HG03103 (cell line): ENCODE data around the gene PCDHGA1.
"Not testable (repeated sequence)": the region's sequence is repeated elsewhere in the genome, so short reads cannot be mapped to it uniquely, and the experiment has no call there.

Source experiments
- ATAC-seq: cut with Tn5 transposase; IDR thresholded peaks from one replicate; pipeline ENCODE4 v1.9.1; 2021; ENCODE audit warnings: low read depth; ENCODE audit not compliant: unreplicated experiment

PCDHGA1 gene

GRCh38 chr5:141345327-141345726 is 15.0 kb downstream of the PCDHGA1 start:
- ATAC-seq: no peak

- not testable (repeated sequence) for ATAC-seq
Observed at GRCh38 chr5:141346017-141346416, 15.7 kb downstream of the PCDHGA1 start.

GRCh38 chr5:141349917-141350619 is 19.8 kb downstream of the PCDHGA1 start, which contains the start of gene PCDHGB1:
Gene PCDHGB1, plus strand, starts transcription at chr5:141350099. Its CDS starts 162 bp downstream, at chr5:141350261.
- ATAC-seq: no peak

GRCh38 chr5:141351591-141351990 is 21.3 kb downstream of the PCDHGA1 start:
- no peak for ATAC-seq

GRCh38 chr5:141354900-141355469 is 24.7 kb downstream of the PCDHGA1 start, which contains the start of gene PCDHGA4:
Gene PCDHGA4, plus strand, starts transcription at chr5:141355021. Its CDS starts 87 bp downstream, at chr5:141355108.
- ATAC-seq: no peak

- no peak for ATAC-seq
Observed at GRCh38 chr5:141355641-141356040, 25.3 kb downstream of the PCDHGA1 start.

- ATAC-seq: no peak
Observed at GRCh38 chr5:141356133-141356532, 25.8 kb downstream of the PCDHGA1 start.

- no peak for ATAC-seq
Observed at GRCh38 chr5:141356950-141357349, 26.6 kb downstream of the PCDHGA1 start.

- ATAC-seq: no peak
Observed at GRCh38 chr5:141359790-141360426, 29.6 kb downstream of the PCDHGA1 start, which contains the start of gene PCDHGB2. Gene PCDHGB2, plus strand, starts transcription at chr5:141359994. Its CDS starts 142 bp downstream, at chr5:141360136.

GRCh38 chr5:141360685-141361084 is 30.4 kb downstream of the PCDHGA1 start:
- no peak for ATAC-seq

GRCh38 chr5:141362719-141363118 is 32.4 kb downstream of the PCDHGA1 start:
- no peak for ATAC-seq

- ATAC-seq: no peak
Observed at GRCh38 chr5:141363952-141364660, 33.8 kb downstream of the PCDHGA1 start, which contains the start of gene PCDHGA5. Gene PCDHGA5, plus strand, starts transcription at chr5:141364162. Its CDS starts 169 bp downstream, at chr5:141364331.

GRCh38 chr5:141366016-141366896 is 35.9 kb downstream of the PCDHGA1 start:
- ATAC-seq: no peak

GRCh38 chr5:141369994-141370848 is 39.9 kb downstream of the PCDHGA1 start, which contains the start of gene PCDHGB3:
Gene PCDHGB3, plus strand, starts transcription at chr5:141370242. Its CDS starts 153 bp downstream, at chr5:141370395.
- ATAC-seq: peak; percentile 90

- no peak for ATAC-seq
Observed at GRCh38 chr5:141371572-141372475, 41.5 kb downstream of the PCDHGA1 start.

- no peak for ATAC-seq
Observed at GRCh38 chr5:141373673-141374317, 43.5 kb downstream of the PCDHGA1 start, which contains the start of gene PCDHGA6. Gene PCDHGA6, plus strand, starts transcription at chr5:141373891. Its CDS starts 193 bp downstream, at chr5:141374084.

GRCh38 chr5:141374627-141375026 is 44.3 kb downstream of the PCDHGA1 start:
- no peak for ATAC-seq
